GM03348 (cell line): Measurements from ENCODE around the gene YBEY.

Experiments
- DNase-seq: peaks from one replicate; pipeline ENCODE4 v3.0.0; 2012; ENCODE audit warnings: low spot score

The YBEY gene

GRCh38 chr21:46264690-46265144, 21.4 kb upstream of the YBEY start:
- DNase-seq, result no peak

GRCh38 chr21:46265736-46266525, 20.2 kb upstream of the YBEY start:
- no peak for DNase-seq

DNA sequence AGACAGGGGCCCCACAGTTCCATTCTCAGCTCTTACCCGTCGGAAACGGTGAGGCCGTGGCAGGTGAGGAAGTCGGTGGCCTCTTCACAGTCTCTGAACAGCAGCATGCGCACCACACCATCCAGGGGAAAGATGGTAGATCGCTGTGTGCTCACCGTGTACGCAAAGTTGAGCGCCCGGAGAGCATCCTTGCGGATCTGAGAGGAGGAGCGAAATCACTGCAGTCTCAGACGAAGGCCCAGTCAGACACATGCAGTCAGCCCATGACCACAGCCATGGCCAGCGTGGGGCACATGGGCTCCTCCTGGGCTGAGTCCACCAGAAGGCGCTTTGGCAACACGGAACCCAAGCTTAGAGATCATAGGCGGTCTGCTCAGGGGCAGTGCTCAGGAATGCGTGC, 19.2 kb upstream of the YBEY start:
- no peak for DNase-seq

- DNase-seq, result no peak
Observed at GRCh38 chr21:46268371-46268770, 17.8 kb upstream of the YBEY start.

DNA sequence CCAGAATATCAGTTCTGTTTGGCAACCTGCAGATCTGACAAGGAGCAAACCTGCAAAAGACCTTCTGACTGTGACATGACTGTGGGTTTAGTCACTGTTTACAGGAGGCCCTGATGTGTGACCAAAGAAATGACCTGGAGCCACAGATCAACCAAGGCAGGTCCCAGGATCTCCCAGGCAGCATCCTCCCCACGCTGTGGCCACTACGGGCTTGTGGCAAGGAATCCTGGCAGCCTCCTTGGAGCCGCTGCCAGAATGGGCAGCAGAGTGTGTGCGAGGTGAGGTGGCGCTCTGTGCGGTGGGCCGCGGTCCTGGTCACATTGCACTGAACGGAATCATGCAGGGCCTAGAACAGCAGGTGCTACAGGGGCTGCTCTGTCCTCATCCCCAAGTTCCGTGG, 16.7 kb upstream of the YBEY start:
- no peak for DNase-seq

GRCh38 chr21:46273341-46273740, 12.8 kb upstream of the YBEY start:
- no peak for DNase-seq

DNA sequence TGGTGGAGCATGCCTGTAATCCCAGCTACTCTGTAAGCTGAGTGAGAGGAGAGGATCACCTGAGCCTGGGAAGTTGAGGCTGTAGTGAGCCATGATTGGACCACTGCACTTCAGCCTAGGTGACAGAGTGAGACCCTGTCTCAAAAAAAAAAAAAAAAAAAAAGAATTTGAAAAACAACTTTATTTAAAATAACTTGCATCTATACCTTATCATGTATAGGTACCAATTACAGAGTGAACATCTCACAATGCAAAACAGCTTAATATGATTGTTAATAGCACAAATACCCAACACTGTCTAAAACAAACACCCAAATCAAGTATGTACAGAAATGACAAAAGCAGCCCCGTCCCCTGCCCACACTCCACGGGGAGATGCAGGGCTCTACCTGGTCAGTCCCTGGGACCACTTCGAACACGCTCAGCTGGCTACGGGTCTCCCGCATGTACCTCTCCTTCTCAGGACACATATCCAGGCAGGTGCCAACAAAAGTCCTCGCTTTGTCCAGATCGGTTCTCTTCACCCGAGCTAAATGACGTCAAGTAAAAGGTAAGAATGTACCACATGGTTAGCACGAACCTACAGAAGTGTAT, 11.2 kb upstream of the YBEY start:
- no peak for DNase-seq

DNA sequence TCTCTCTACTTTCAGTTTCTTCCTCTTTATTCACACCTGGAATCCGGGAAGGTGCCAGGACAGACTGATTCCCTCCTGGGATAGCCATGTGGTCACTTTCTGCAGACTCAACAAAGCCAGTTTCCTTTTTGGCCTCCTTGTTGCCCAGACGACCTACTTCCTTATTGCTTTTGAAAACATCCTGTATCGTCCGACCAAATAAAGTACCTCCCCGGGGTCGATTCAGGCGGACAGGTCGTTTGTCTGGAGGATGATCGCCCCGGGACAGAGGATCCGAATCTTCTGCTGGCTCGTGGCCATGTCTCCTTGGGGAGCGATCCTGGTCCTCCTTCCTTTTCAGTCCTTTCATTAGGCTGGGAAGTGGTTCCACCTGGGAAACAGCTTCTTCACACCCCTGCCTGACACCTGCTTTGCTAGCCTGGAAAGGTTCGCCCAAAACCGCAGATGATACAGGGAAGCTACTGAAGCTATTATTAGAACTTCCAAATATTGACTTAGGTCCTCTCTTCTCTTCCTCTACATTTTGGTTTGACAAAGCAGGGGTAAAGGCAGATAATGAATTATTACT, 2.0 kb upstream of the YBEY start:
- no peak for DNase-seq

GRCh38 chr21:46284733-46285132, 1.4 kb upstream of the YBEY start:
- no peak for DNase-seq

GRCh38 chr21:46285206-46285661, 908 bp upstream of the YBEY start, which contains the start of gene MCM3AP:
Gene MCM3AP (minus strand): TSS chr21:46285611. CDS start chr21:46285286, 325 bp downstream.
- DNase-seq, result no peak

- no peak for DNase-seq
Observed at GRCh38 chr21:46286648-46287002, 483 bp downstream of the YBEY start.

- DNase-seq, result no peak
Observed at GRCh38 chr21:46287541-46287940, 1.4 kb downstream of the YBEY start.

DNA sequence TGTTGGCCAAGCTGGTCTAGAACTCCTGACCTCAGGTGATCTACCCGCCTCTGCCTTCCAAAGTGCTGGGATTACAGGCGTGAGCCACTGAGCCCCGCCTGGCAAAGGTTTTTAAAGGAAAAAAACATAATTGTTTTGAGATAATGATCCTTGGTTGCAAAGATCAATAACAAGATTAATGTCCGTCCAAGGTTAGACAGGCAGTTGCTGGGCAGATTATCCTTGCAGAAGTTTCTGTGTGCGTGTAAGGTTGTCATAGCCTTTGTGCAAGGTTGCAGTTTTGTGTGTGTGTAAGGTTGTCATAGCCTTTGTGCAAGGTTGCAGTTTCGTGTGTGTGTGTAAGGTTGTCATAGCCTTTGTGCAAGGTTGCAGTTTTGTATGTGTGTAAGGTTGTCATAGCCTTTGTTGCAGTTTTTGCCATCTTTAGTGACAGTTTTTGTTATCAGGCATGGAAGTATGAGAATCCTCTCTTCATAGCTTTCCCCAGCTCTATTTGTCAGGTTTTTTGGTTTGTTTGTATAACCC, 3.6 kb downstream of the YBEY start:
- DNase-seq, result no peak

- DNase-seq, result no peak
Observed at GRCh38 chr21:46291561-46291960, 5.4 kb downstream of the YBEY start.

DNA sequence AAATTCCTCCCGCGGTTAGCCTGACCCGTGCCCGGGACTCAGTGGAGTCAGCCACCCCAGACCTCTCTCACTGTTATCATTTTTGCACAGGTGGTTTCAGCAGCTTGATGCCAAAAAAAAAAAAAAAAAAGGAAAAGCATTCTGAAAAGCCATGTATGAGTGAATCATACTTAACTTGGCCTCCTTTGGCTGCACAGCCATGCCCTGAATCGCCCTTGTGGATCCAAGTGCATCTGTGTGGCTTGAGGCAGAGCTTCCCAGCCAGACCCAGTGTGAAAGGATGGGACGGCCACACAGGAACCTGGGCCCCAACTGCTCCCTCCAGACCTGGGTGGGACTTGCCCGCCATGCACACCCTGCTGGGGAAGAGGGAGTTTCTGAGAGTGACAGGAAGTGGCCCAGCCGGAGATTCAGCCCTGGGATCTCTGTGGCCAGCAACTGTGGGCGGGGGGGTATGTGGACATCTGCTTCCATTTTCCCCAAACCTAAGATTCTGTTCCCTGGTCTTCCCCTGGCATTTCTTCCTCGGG, 8.6 kb downstream of the YBEY start:
- peak; percentile 80 for DNase-seq

- DNase-seq, result peak; percentile 29
Observed at GRCh38 chr21:46295177-46295770, 9.1 kb downstream of the YBEY start.

GRCh38 chr21:46295996-46296752, 10.0 kb downstream of the YBEY start:
- peak; percentile 94 for DNase-seq

GRCh38 chr21:46297338-46298271, 11.5 kb downstream of the YBEY start:
- no peak for DNase-seq

GRCh38 chr21:46299167-46299566, 13.0 kb downstream of the YBEY start:
- DNase-seq, result no peak

- no peak for DNase-seq
Observed at GRCh38 chr21:46301759-46302158, 15.6 kb downstream of the YBEY start.
